NCI-H446 treated with DMSO at 0.1 percent for 48 hours (cell line): ENCODE results near the gene NEURL4.
A peak's percentile ranks its signal among the peaks of the same experiment; 100 is the strongest.

Experiments
- DNase-seq: peaks from one replicate; lab custom pipeline; 2025; lab: John Stamatoyannopoulos, UW

Gene NEURL4

DNA sequence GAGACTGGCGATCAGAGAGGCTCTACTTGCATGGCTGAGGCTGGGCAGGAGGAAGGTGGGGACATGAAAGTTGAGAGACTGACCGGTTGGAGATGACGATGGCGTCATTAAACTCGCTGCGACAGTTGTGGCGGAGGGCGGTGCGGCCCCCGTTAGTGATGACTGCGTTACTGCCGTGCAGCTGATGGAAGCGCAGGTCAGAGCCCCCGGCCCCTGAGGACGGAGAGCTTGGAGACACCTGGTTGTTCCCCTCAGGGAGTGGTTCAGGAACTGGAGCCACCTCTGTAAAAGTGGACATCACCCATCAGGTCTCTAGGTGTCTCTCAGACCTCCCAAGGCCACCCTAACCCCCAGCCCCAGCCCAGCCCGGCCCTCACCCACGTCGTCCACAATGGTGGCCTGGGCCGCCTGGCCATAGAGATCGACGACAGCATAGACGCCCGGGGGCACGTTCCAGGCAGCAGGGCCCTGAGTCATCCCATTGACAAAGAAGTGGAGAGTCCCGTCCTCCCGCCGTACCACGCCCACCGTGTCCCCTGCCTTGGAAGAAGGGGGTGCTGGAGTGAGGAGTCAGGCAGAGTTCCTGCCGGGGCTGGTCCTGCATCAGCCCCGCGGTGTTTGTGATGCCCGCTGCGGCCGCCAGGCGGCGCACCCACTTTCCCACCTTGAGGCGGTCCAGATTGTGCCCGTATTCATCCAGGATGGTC is 5.3 kb downstream of the NEURL4 start:
- no peak for DNase-seq

DNA sequence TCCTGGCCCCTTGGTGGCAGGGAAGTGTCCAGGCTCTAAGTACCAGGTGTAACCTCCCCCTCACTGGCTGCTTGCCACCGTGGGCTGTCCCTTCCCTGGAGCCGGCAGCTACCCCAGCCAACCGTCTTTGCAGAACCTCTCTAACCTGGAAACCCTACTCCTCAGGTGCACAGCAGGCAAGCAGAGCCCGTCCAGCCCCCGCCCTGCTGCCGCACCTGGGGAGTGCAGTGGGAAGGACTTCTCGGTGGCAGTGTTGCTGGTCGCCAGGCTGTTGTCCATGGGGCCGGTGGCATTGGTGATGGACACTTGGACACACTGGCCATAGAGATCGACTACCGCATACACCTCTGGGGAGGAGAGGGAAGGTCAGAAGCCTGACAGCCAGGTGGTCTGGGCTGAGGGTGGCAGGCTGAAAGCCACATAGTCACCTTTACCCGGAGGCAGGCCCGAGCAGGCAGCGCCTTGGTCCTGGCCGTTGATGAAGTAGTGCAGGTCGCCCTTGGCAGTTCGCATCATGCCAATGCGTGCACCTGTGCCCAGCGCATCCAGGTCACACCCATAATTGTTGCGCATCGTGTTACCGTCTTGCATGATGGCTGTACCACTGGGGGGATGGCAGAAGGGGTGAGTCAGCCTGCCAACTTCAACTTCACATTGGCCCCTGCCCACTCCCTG is 6.5 kb downstream of the NEURL4 start:
- DNase-seq = no peak

DNA sequence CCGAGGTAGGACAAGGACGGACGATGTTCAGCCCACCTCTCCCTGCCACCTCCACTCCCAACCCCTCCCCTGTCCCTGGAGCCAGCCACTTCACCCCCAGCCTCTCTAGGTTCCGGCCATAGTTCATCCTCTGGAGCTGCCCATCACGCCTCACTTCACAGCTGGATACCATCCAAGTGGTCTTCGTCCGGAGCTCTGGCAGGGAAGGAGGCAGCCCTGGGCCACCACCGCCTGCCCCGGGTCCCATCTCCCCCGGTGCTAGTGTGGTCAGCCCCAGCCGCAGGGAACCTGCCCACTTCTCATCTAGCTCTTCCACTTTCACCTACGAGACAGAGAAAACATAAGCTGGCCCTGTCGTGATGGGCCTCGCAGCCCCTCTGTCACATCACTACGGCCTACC is 7.7 kb downstream of the NEURL4 start:
- DNase-seq = no peak

DNA sequence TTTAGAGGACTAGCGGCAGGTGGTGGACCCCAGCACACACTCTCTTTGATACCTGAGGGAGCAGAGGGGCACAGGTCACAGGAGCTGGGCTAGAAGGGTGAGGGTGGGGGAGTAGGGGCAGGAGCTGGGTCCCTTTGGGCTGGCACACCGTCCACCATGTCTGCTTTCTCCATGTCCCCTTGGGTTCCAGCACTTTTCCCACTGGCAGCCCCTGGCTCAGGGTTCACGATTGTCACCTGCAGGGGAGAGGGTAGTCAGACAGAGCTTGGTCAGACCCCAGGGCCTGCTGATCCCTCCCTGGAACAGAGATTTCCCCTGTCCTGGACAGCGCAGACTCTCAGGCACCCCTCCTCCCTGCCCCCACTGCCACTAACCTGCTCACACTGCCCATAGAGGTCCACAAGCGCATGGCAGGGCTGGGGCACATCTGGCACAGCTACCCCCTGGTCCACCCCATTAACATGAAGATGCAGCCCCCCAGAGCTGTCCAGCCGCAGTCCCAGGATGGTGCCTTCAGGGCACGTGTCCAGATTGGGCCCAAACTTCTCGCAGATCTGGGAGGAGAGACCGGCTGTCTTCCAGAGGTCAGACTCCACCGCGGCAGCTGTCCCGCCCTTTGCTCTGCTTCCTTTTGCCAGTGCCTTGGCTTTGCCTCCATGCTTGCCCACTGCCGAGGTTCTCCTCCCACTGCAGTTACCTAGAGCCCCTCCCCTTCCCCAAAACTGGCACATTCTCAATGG is 10.8 kb downstream of the NEURL4 start:
- DNase-seq = no peak

DNA sequence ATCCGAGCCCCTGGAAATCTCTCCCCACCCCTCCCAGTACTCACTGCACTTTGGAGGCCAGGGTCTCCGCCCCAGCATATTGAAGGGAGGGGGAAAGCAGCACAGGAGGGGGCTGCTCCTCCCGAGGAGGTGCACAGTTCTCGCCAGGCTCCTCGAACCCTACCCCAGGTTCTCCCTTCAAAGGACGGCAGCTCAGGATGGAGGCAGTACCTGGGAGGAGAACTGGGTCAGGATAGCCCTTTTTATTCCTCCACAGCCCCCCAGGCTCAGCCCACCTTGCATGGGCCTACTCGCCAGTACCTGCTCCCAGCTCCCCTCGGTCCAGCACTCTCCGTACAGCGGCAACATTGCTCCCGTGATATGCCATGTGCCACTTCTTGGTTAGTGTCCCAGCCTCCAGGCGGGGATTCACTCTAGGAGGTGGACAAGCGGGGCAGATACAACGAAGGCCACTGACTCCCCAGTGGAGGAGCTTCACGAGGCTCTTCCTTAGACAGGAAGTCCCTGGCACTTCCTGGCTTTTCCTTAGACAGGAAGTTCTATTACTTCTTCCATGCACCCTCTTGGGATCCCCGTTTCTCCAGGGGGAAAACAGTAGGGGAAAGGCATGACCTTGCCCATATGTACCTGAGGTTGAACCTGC is 11.9 kb downstream of the NEURL4 start:
- DNase-seq = no peak

DNA sequence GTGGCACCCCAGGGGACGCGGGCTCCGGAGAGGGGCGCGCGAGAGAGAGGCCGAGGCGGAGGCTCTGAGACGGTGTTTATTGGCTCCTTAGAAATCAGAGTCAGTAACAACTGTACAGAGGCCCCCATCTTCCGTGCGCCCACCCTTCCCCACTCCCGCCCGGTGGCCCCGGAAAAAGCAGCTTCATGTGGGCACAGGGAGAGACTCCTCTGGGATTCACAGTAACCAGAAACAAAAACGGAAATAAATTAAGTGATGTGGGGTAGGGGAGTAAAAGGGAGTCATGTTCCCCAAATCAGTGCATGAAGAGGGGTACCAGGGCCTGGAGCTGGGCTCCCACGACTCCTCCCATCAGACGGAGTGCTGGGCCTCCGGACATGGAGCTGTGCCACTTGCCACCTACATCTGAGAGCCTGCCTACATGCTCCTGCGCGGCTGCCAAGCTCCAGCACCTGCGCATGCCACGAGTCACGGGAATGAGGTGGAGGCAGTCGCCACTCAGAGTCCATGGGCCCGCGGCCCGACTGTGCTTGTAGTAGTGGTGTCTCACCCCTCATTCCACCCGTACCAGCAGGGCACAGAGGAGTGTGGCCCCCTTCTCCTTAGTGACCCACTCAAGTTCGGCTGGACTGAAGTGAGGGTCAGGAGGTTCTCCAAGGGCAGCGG is 13.4 kb downstream of the NEURL4 start:
- DNase-seq = no peak

DNA sequence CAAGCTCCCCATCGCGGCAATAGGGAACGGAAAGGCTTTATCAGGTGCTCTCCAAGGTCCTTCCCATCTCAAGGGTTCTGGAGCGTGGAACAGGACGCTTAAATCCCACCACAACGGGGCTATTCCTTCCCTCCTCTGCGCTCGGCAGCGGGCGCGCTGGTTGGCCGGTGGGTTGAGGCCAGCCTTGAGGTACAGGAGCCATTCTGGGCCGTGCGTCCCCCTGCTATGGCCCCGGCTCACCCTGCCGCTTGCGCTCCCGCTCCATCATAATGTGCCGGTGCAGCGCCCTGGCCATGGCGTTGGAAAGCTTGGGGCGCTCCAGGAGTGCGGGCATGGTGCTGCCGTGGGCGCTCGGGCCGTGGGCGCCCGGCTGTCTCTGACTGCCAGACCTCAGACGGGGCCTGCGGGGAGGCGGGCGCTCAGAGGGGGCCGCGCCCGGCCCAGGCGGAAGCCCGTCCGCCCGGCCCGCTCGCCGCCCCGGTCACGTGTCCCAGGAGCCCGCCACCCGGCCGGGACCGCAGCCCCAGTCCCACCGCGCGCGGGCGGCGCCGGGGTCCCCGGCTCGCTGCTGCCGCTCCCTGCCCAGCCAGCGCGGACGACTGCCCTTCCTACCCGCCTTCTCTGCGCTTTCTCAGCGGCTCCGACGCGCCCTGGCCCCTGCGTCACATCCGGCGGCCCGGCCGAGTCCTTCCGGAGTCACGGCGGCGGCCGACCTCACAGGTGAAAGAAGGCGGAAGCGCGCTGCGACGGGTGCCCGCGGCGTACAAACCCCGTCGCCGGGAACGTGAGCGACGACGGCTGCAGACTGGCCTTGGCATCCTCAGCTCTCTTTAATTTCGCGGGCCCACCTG is 14.2 kb downstream of the NEURL4 start, which contains the start of gene GPS2:
TSS of gene GPS2 (minus strand) at position 642 of the 851 bp plus-strand sequence. CDS start at position 334, 308 bp downstream.
- DNase-seq = peak; percentile 65

DNA sequence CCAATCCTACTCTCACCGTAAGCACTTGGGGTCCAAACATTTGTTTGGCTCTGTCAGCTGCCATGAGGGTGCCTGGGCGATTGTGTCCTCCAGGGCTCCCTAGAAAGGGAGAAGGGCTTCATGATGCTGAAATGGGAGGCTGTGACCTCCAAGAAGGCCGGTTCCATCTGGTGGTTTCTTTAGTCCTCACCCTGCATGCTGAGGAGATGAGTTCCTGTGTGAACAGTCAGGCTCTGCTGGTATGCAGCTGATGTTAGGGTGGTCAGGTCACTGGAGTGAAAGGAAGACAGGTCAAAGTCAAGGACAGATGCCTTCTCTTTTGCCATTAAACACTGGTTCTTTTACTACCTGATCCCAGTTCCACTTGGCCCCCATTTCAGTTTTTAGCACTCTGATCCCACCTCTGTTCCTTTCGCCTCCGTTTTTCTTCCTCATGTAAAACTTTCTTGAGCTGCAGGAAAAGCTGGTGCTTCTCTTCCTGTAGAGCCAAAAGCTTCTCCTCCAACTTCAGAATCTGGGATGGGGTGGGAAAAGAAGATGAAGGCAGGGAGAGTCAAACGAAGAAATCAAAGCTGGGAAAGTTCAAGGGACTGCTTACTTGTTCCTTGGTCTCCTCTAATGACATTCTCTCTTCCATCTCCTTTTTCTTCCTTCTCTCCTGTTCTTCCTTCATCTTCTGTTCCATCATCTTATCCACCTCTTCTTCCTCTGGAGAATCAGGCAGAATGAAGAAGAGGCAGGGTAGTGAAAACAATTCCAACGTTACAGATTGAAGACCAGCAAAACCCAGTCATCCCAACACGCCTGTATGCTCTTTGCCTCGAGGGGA is 15.0 kb downstream of the NEURL4 start:
- no peak for DNase-seq

DNA sequence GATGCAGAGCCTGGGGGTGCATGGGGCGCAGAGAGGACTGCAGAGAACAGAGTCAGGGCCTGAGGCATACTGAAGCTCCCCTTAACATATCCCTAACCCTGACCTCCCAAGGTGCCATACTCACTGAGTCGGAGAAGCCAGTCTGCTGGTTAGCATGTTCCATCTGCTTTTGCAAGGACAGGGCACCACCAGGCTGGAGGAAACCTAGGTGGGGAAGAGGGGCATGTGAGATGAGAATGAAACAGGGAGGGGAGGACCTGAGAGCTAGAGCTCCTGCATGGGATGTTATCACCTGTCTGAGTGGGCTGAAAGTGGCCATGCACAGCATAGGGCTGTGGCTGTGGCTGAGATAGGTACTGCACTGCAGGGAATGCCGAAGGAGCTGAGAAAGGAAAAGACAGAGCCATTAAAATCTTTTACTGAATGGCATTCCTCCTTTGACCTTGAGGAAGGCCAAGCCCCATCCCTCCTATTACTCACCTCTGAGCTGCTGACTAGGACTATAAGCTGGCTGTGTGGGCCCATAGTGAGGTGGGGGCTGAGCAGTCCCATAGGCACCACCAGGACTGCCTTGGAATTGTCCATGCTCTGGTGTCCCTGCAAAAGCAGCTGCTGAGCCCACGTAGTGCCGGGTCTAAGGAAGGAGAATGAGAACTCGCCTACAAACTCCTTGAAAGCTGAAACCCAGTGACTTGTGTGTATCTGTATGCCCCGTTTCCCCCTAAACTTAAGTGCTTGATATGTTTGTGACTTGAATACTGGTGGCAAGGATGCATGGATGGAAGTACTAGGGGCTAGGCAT is 15.8 kb downstream of the NEURL4 start:
- DNase-seq = no peak

DNA sequence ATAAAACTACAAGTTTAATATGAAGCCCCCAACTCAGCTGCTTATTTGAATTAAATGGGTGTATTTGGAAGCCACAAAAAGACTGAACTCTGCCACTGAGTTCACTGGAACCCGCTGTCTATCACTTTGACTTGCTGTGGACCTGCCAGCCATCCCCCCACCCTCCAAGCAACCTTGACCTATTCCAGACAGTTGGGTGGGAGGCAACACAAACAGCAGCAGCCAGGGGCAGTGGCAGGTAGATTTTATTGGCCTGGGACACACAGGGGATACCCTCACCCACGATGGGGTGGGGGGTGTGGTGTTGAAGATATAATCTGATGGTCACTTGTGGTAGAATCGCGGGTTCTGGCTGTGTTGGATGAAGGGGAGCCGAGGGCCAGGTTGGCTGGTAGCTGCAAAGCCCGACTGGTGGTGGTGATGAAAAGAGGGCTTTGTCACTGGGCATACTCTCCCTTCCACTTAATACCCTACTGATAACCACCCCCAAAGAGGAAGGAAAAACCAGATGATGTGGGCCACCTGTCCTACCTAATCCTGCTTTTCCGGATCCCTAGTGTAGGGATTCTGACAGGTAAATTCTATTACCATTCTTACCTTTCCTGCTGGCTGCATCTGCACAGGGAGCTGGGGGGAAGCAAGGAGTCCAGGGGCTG is 16.6 kb downstream of the NEURL4 start:
- DNase-seq = no peak

DNA sequence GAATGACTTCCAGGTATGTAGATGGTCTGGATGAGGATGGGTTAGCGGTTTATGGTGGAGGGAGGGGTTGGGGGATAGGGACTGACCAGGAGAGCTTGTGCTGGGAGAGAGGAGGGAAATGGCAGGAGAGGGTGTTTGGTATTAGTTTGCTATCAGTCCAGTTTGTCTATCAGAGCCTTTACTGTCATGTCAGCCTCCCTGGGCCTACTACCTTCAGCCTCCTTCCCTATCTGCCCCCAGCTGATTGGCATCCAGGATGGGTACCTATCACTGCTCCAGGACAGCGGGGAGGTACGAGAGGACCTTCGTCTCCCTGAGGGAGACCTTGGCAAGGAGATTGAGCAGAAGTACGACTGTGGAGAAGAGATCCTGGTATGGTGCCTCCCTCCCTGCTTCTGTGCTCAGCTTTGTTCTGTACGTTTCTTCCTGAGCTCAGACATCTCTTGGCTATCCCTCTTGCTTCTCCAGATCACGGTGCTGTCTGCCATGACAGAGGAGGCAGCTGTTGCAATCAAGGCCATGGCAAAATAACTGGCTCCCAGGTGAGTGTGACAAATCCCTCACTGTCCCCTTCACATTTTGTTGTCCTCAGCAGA is 17.9 kb downstream of the NEURL4 start:
- no peak for DNase-seq

DNA sequence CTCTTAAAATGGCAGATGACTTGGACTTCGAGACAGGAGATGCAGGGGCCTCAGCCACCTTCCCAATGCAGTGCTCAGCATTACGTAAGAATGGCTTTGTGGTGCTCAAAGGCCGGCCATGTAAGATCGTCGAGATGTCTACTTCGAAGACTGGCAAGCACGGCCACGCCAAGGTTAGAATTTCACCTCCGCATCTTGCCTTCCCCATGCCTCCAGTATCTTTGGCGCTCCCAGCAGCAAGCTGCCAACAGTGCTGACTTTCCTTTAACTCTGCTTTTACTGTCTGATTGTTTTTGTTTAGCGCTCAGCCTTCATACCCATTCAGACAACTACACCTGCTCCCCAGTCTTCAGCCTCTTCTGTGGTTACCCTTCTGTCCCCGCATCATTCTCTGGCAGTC is 19.5 kb downstream of the NEURL4 start:
- no peak for DNase-seq

DNA sequence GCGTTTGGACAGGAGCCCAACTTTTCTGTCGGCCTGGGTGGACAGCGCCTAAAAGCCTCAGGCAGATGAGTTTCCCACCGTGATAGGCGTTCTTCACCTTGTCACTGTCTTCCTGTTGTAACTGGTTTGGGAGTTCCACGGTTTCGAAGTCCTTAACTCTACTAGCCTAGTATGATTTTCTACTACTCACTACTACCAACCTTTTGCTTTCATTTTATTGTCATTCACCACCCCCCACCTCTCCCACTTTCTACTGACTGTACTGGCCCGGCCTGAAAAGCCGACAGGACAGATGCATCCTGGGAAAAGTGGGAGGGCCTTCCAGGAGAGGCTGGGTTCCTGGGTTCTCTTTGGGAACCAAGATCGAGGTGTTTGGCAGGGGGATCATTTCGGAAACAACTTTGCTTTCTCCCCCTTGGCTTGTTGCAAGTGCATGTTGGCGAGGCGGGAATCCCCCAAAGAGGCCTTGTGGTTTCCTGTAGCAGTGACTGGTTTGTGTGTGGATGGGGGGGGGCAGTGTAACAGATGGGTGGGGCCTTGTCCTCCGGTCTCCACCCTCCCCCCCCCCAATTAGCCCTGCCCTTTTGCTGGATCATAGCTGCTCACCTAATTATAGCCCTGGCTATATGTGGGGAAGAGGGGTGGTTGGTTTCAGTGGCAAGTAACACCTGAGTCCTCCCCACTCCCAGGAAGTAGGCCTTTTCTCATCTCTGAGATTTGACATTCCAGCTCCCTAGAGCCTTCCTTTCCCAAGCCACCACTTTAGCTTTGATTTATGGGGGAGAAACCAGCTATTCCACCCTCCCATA is 20.3 kb downstream of the NEURL4 start:
- peak; percentile 53 for DNase-seq

DNA sequence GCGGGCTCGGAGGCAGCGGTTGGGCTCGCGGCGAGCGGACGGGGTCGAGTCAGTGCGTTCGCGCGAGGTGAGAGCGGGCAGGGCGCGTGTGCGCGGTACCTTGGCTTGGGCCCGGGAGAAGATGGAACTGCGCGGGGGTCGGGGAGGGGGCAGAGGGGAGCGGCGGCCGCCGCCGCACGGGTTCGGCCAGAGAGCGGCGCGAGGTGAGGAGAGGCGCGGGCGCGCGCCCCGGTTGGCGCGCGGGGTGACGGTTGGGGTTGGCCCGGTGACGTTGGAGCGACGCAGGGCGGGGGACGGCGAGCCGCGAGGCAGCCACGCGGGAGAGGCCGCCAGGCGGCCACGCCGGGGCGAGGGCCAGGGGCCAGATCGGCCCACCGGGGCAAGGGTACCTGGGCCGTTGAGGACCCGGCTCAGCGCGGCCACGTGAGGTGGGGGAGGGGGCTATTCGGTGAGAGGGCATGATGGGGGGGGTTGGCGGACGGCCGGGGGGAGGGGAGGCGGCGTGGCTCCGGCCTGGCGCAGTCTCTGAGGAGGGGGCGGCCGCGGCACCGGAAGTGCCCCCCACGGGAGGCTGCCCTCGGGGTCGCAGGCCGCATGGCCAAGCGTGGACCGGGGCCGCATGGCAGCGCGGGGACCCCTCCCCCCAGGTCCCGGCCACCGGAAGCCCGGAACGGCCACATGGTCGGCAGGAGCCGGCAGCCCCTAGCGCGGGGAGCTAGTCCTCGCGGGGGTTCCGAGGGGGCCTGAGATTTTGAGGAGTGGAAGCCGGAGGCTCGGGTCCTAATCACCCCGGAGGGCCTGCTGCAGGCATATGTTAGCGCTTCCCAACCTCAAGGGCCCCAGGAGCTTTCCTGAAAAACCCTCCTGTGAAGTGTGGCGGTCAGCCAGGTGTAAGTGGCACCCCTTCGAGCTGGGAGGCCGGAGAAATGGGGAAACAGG is 21.2 kb downstream of the NEURL4 start:
- DNase-seq = no peak

DNA sequence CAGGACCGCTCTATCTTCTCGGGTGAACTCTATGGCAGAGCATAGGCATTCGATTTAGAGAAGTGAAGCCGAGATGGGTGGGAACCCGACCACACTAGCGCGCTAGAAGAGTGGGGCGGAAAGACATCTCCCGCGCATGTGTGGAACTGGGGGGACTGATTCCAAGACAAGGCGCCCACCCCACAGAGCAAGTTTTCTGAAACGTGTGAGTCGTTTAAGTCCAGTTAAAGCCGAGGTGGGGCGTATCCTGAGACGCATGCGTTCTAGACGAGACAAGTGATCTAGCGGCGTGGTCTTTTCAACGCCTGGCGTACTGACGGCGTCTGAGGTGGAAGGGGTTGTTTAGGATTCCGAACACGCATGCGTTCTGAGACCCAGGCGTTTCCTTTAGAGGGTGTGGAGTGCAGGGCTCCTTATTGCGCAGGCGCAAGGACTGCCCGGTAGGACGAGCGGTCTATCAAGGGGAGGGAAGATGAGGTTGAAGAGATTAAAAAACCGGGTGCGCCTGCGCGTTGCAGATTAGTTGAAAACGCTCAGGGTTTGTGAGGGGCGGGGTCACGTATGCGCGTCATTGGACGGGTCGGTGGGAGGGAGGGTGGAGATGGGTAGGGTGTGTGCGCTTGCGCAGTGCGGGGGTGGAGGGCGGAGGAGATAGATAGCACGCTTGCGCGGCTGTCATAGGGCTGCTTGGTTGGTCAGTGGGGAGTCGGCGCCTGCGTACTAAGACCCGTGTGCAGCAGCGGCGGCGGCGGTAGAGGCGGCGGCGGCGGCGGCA is 22.0 kb downstream of the NEURL4 start, which contains the start of gene EIF5A:
TSS of gene EIF5A (plus strand) at position 718 of the 775 bp plus-strand sequence. CDS start 2,008 bp downstream, outside the sequence.
- peak; percentile 99 for DNase-seq
